ENCODE measurements around the gene ANO10.
"Not testable (repeated sequence)": the region's sequence is repeated elsewhere in the genome, so short reads cannot be mapped to it uniquely, and the experiment has no call there.

ANO10 gene

DNA sequence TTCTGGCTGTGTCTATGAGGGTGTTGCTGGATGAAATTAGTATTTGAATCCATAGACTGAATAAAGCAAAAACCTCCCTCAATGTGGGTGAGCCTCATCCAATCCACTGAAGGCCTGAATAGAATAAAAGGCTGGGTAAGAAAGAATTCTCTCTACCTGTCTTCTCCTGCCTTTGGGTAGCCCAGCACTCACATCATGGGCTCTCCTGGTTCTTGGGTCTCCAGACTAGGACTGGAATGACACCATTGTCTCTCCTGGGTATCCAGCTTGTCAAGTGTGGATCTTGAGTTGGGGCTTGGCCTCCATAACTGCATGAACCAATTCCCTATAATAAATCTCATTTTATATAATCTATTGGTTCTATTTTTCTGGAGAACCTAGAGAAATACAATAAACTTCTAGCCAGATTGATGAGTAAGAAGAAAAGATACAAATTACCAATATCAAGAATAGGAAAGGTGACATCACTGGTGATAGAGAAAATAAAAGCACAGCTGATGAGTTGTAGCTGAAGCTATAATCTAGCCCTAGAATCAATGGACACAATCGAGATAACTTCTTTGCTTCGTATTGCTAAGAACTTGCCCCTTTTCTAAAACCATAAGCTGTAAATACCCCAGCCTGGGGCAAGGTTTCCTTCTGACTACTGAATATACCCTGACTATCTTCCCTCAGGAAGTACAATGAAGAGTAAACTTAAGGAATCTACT is 106.4 kb downstream of the ANO10 start:
- DNase-seq = no peak

DNA sequence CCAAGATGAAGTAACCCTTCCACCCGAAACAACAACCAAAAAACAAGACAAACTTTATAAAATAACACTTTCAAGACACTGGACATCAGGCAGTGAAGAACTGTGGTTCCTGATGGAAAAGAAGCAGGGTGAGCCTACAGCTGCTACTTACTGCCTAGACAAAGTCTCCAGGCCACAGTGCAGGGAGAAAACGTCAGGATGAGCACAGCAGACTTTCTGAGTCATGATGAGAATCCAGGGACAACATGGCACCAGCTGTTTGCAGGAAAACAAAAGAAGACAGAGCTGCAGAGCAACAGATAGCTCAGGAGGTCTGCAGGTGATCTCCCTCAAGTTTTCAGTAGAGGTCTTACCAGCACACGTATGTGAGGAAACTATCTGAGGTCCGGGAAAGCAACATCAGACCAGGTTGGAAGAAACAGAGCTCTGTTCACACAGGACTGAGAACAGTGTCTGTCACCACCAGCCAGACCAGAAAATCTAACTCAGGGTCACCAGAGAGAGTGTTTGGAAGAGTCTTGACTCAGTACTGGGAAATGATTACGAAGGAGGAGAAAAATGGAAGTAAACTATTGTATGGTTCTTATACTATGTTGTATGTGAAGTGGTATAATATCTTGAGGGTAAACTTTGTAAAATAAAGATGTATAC is 108.9 kb downstream of the ANO10 start:
- no peak for DNase-seq

DNA sequence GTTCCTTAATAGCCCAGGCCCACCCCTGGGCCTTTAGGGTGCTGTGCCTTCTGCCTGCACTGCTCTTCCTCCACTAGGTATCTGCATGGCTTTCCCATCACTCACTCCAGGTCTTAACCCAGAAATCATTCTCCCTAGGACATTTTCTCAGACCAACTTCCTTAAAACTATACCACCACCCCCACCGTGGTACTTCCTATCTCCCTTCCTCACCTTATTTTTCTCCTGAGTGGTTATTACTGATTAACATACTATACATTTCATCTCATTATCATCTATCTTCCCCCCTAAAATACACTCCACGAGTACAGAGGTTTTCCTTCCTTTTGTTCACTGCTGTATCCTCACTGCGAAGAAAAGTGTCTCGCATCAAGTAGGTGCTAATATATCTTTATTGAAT is 115.2 kb downstream of the ANO10 start:
- DNase-seq = no peak

DNA sequence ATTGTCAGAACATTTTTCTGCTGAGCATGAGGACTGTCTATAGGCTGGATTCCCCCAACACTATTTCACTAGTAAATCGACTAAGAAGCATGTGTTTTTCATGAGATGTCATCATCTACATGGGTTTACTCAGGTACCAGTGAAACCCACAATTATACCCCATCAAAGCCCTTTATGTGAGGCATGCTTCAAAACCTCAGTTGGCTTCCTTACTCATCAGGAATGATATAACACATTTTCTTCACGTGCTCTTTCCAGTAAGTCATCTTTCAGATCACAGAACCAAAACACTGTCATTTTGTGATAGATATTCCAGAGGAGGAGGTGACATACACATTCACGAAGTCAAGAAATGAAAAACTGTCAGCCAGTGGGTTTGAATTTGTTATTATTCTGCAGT is 116.5 kb downstream of the ANO10 start:
- DNase-seq = no peak

DNA sequence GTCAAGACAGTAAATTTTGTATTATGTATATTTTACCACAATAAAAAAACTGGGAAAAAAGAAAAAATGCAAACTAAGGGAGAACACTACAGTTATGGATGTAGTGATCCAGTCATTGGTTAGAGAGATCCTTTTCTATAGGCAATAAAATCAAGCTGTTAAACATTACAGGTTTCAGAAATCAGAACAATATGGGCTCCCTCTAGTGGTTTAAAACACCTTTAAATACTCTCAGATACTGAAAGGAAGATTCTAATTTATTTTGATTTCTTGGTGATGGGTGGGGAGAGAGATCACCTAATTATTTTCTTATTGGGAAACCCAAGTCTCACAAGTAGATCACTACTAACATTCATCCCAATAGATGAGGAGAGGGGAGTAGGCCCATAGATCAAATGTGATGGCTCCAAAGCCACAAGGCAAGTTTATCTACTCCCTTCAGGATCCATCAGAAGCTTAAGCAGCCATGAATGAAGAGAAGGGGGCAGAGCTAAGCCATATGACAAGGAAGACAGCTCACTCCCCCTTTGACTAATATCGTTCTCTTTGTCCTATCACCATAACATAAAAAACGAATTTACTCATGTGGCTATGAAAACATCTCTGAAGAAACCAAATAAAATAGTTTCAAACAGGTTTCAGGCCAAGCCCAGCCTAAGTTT is 118.6 kb downstream of the ANO10 start:
- no peak for DNase-seq

DNA sequence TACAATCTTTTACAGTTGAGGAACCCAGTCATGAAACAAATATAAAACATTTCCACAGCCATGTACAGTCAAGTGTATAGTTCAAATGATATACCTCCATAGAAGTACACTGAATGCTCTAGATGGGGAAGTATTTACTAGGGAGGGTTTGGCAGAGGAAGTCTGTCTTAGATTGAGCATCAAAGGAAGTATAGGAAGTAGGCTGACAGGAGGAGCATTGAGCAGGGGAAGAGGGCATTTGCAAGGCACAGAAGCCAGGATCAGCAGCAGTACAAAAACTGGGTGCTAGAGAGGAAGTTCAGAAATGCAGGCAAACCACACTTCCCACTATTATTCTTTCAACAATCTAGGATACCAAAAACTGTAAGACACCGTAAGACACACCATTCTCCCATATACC is 122.6 kb downstream of the ANO10 start:
- DNase-seq = no peak

DNA sequence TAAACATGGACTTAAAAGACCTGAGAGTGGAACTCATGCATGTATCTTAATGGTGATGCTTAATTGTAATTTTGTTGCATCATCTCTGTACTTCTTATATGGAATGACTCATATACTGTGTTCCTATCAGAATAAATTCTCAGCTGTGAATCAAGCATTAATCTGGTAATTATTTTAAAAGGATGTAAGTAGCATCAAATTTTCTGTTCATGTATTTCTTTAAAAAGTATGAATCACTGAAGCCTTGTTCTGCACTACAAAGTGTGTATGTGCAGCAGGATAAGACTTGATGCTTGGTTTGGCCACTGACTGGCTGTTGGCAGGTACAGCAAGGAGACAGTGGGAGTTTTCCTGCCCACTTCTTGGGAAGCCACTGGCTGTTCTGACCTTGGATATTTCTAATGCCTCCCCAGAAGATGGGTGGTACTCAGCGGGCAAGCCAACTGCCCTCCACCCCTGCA is 123.9 kb downstream of the ANO10 start:
- DNase-seq = no peak

DNA sequence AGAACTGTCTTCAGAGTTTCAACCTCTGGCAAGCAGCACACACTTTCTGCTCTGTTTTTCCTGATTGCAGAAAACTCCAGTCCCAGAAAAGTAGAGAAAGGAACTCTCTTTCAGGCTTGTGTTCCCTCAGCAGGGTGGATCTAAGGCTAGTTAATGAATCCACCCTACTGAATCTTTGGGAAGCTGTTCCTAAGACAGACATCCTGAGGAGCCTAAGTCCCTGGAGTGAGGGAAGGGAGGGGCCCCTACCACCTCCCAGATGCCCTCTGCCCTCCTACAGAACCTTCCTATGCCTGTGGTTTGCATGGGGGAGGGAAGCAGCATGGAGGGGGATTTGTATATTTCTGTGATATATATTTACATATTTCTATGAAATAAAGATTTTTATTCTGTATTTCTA is 124.4 kb downstream of the ANO10 start:
- no peak for DNase-seq

DNA sequence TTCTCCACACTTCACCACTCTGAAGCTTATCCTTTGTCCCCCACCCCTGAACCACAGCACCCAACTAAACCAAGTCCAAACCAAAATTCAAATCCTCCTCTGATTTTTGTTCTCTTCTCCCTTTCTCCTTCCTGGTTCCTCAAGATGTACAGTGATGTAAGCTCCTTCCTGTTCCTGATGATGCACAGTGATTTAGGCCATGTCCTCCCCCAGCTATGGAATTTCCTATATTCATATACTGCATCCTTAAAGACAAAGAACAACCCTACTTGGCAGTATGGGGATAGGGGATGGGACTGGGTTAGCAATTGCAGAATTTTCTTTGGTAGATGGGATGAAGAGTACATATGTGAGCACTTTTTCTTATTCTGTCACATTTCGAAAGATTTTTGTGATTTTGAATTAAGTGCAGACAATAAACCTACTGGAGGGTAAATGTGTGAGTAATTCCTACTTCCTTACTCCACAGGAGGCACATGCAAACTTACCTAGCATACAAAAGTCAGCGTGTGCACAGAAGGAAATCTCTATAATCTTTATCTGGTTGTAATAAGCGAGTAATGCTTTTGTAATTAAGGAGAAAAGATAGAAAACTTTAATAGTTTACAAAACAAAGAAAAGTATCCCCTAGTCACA is 125.0 kb downstream of the ANO10 start:
- no peak for DNase-seq

DNA sequence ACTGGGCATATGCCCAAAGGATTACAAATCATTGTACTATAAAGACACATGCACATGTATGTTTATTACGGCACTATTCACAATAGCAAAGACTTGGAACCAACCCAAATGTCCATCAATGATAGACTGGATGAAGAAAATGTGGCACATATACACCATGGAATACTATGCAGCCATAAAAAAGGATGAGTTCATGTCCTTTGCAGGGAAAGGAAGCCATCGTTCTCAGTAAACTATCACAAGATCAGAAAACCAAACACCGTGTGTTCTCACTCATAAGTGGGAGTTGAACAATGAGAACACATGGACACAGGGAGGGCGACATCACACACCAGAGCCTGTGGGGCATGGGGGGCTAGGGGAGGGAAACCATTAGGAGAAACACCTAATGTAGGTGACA is 128.9 kb downstream of the ANO10 start:
- DNase-seq = not testable (repeated sequence)

DNA sequence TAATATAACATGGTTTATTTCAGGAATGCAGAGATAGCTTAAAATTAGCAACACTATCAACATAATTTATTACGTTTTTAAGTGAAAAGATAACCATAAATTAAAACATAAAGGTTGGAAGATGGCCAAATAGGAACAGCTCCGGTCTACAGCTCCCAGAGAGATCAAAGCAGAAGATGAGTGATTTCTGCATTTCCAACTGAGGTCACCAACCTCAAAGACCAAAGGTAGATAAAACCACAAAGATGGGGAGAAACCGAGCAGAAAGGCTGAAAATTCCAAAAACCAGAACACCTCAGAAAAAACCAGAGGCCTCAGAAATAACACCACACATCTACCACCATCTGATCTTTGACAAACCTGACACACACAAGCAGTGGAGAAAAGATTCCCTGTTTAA is 130.0 kb downstream of the ANO10 start:
- DNase-seq = not testable (repeated sequence)

DNA sequence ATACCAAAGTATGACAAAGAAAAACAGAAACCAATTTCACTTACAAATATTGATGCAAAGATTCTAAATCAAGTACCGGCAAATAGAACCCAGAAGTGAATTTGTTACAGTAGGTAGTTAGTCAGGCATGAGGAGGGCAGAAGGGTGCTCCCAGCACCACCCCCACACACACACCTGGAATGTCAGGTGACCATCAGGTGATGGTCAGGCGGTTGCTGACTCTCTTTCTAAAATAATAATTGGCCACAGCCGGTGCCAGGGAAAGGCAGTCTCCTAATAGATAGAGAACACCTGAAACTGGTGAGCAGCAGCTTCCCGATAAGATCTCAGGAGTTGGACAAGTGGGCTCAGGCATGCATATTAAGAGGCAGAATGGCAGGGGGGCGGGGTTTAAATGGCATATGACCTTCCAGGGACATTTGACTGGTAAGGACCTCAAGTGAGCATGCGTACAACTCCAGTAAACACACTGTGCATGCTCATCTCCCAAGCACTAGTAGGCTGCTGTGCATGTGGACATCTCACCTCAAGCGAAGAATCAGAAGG is 131.1 kb downstream of the ANO10 start:
- no peak for DNase-seq

DNA sequence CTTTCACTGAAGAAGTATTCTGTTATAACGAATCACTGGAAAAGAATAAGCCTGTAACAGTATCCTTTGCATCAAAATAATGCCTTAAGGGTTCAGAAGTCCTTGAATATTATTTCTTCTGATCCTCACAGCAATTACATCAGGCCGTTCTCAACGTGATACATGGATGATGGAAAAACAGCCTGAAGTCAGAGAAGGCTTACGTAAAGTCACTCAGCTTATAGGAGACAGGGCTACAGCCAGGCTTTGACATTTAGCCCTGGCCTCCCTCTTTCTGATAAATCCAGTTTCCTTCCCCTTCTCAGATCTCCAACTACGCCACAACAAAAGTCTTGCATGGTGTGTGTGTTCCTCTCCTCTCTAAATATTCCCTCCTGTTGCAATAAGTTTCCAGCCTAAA is 131.9 kb downstream of the ANO10 start:
- no peak for DNase-seq

DNA sequence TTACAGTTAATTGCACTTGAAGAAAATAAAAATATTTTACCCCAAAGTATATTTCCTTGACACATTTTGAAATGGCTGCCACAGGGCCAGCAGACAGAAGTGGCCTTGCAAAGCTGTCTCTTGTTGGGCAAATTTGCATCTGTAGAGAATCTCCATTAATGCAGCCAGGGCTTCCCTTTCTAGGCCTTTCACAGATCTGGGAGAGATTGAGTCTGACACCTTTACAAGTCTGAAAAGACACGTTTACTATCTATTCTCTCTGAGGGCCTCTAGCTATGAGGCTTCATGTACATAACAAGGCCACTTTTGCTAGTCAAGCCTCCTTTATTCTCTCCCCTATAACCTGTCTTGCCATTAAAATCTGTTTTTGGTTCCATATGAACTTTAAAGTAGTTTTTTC is 135.9 kb downstream of the ANO10 start:
- DNase-seq = no peak

DNA sequence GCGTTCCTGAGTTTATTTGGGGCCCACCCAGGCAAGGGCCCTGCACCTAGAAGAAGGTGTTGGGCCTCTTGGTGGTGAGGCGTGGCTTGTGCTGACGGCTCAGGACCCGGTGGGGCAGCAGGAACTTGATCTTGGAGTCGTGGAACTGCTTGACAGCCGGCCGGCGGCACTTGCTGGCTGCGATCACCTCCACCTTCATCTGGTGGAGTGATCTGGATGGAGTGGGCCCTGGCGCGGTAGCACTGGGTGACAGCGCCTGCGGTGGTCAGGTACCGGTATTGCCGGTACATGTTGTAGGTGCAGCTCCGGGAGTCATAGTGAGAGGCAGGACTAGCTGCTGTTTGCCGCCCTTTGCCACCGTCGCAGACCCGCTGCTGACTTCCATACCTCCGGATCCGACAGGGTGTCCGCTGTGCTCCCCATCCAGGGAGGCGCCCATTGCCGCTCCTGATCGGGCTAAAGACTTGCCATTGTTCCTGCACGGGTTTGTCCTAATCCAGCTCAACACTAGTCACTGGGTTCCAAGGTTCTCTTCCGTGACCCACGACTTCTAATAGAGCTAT is 136.8 kb downstream of the ANO10 start:
- DNase-seq = no peak

DNA sequence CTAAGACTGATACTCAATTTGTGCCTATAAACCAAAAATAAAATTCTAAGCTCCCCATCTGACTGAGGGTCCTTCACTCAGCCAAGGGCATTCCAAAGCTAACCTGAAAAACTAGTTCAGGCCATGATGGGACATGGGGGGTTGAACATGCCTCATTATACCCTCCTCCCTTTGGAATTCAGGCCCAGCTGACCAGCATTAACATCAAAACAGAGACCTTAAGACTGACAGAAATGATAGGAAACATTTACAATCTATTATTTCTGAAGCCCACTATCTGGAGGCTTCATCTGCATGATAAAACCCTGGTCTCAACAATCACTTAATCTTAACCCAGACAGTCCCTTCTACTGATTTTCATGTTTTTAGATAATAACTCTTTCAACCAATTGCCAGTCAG is 140.4 kb downstream of the ANO10 start:
- no peak for DNase-seq

DNA sequence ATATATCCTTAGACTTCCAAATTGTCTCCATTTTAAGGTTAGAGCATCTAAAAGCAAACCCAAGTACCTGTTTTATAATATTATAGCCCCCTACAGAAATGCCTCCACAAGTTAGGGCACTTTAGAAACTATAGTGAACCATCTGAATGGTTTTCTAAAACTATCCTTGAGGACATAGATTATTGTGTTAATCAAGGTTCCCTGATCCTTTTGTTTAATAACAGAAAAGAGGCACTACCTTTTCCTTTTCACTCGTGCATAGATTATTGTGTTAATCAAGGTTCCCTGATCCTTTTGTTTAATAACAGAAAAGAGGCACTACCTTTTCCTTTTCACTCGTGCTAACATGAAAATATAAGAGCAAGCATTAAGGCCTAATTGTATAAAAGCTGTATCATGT is 143.0 kb downstream of the ANO10 start:
- DNase-seq = not testable (repeated sequence)

DNA sequence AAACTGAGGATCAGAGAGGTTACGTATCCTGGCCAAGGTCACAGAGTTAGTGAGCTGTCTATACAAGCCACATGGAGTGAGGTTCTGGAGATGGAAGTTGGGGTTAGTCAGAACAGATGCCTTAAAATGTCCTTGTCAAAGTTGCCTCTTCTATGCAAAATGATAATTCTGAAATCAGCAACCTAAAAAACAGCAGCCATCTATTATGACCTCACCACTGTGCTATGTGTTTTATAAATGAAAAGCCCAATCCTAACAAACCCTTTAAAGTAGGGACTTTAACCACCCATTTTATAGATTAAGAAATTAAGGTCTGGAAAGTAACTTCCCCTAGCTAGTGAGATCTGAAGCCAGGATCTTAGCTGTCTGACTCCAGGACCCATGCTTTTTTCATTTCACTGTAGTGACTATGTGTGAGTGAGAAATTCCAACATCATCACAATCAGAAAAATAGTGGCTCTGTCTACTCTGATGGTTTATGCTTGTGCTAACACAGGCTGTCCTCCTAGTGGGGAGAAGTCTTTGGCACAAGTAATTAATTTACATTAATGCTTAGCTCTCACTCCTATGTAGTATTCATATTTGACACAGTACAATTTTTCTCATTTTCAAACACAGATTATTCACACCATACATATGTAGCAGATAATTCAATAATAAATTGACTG is 143.6 kb downstream of the ANO10 start:
- DNase-seq = no peak

DNA sequence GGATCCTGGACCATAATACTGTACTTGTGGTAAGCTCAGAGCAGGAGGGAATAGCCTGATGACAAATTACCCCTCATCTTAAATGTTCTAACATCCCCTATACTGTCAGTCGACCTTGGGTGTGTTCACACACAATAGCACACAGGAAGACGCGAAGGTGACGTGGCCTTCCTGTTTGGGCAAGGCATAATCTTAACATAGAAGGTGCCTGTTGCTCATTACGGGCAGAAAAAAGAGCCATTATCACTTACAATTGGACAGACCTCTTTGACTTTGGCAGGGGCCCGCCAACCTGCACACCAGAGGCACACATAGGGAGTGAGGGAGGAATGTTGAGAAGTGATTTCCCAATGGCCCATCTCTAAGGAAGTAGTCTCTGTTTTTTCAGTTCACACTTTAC is 144.2 kb downstream of the ANO10 start:
- peak; percentile 46 for DNase-seq

DNA sequence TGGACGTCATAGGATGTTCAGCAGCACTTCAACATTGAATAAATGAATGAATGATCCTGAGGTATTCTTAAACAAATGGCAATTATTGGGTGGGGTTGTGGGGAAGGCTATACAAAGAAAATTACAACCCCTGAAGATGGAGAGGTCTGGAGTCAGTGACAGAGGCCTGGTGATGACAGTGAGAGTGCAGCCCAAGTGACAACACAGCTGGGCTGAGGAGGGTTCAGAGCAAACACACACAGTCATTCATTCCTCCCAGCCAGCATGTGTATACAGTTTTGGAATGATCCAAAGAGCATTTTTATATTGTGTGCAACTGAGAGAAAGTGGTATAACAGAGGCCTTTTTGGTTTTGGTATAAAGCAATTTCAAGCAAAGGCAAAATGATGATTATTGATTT is 148.1 kb downstream of the ANO10 start:
- DNase-seq = no peak

DNA sequence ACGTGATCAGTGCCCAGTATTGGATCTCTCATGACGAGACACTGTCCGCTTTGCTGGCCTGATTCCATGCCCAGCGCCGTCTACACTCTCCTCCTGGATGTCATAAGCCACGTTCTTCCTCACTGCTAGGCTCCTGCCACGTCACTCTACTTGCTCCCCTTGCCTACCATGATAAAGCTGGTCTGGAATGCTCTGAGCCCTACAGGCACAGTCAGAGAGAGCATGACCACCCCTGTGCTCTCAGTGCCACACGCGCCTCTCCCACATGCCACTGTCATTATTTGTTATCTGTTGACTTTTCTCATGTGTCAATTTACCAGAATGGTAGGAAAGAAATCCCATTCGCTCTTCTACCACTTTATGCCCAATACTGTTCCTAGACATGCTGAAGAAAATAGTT is 148.6 kb downstream of the ANO10 start:
- no peak for DNase-seq

DNA sequence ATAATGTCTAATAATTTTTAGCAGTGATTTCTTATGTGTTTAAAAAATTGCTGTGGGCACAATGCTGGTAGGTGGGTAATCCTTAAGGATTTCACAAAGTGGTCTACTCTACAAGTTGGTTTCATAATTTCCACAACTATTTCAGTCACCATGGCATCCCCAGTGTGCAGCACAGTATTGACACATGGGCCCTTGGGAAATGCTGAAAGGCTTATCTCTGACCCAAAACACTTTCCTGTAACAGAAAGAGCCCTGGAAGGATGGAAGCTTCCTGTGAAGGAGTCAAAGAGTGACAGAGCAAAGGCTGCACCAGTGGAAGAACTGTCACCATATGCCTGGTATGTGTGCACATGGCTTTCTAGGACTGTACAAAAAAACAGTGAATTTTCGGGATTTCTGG is 153.7 kb downstream of the ANO10 start:
- DNase-seq = no peak

DNA sequence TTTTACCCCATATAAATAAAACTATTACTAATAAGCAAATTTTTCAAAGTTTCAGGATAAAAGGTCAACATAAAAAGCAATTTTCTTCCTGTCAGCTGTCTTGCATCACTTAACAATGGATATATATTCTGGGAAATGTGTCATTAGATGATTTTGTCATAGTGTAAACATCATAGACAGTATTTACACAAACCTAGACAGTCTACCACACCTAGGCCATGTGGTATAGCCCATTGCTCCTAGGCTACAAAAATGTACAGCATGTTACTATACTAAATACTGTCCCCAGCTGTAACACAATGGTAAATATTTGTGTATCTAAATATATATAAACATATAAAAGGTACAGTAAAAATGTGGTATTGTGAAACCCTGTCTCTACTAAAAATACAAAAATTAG is 156.7 kb downstream of the ANO10 start:
- DNase-seq = no peak

Measured in stimulated activated naive CD4-positive, alpha-beta T cell treated with Interleukin-2 at 50 U/mL for 16 hours (primary cell).